GM19328 (cell line): ENCODE results near the gene TNPO3.
"Not testable (repeated sequence)": the region's sequence is repeated elsewhere in the genome, so short reads cannot be mapped to it uniquely, and the experiment has no call there.

ENCODE experiments used
- ATAC-seq: cut with Tn5 transposase; IDR thresholded peaks from one replicate; pipeline ENCODE4 v1.9.1; 2021; ENCODE audit warnings: mild to moderate bottlenecking, moderate library complexity; ENCODE audit not compliant: unreplicated experiment

TNPO3 gene

GRCh38 chr7:129072479-129073011 is 17.6 kb upstream of the TNPO3 start:
- no peak for ATAC-seq

- ATAC-seq, result no peak
These were observed 14.1 kb upstream of the TNPO3 start for GRCh38 chr7:129069021-129069420.

- ATAC-seq, result no peak
These were observed 13.1 kb upstream of the TNPO3 start for GRCh38 chr7:129067943-129068548.

- not testable (repeated sequence) for ATAC-seq
These were observed 12.2 kb upstream of the TNPO3 start for GRCh38 chr7:129067132-129067561.

- ATAC-seq, result no peak
These were observed 11.6 kb upstream of the TNPO3 start for GRCh38 chr7:129066290-129067131.

- no peak for ATAC-seq
These were observed 1.1 kb upstream of the TNPO3 start for GRCh38 chr7:129055861-129056464.

- ATAC-seq, result no peak
These were observed 444 bp upstream of the TNPO3 start for GRCh38 chr7:129055294-129055816.

- no peak for ATAC-seq
These were observed 923 bp downstream of the TNPO3 start for GRCh38 chr7:129053938-129054437.

GRCh38 chr7:129052441-129052840 is 2.5 kb downstream of the TNPO3 start:
- no peak for ATAC-seq

- not testable (repeated sequence) for ATAC-seq
These were observed 3.5 kb downstream of the TNPO3 start for GRCh38 chr7:129051459-129051858.

GRCh38 chr7:129047761-129048160 is 7.2 kb downstream of the TNPO3 start:
- ATAC-seq, result no peak

- no peak for ATAC-seq
These were observed 9.2 kb downstream of the TNPO3 start for GRCh38 chr7:129045682-129046081.

GRCh38 chr7:129043012-129043411 is 11.9 kb downstream of the TNPO3 start:
- no peak for ATAC-seq

GRCh38 chr7:129041142-129042085 is 13.5 kb downstream of the TNPO3 start:
- no peak for ATAC-seq

GRCh38 chr7:129038468-129038867 is 16.4 kb downstream of the TNPO3 start:
- ATAC-seq, result not testable (repeated sequence)

GRCh38 chr7:129037585-129037984 is 17.3 kb downstream of the TNPO3 start:
- ATAC-seq, result no peak

GRCh38 chr7:129032017-129032416 is 22.9 kb downstream of the TNPO3 start:
- ATAC-seq, result no peak

GRCh38 chr7:129030440-129030839 is 24.5 kb downstream of the TNPO3 start:
- no peak for ATAC-seq

- no peak for ATAC-seq
These were observed 30.8 kb downstream of the TNPO3 start for GRCh38 chr7:129024125-129024524.

GRCh38 chr7:129021656-129022055 is 33.3 kb downstream of the TNPO3 start:
- no peak for ATAC-seq
